AG08395 (cell line): ENCODE data around the gene MED9.
A peak's percentile ranks its signal among the peaks of the same experiment; 100 is the strongest.
"Not testable (repeated sequence)": the region's sequence is repeated elsewhere in the genome, so short reads cannot be mapped to it uniquely, and the experiment has no call there.

Experiments used
- DNase-seq: peaks from one replicate; pipeline ENCODE4 v3.0.0; 2012; ENCODE audit warnings: mixed read lengths, low spot score

Gene MED9

DNA sequence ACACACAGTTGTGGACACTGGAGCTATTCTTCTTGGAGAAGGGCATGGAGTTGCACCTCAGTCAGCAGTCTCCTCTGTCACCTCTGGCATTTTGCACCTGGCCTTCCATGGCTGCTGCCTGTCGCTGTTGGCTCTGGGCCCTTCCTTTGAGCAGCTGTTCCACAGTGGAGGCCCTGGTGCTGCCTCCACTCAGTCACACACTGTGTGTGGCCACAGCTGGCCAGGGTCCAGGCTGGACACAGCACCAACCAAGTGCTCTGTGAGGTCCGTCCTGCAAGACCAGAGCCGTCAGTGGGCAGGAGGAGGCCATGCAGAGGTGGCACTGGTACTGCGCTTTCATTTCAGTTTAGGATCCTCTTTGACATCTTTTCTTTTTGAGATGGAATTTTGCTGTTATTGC is 21.6 kb upstream of the MED9 start:
- no peak for DNase-seq

DNA sequence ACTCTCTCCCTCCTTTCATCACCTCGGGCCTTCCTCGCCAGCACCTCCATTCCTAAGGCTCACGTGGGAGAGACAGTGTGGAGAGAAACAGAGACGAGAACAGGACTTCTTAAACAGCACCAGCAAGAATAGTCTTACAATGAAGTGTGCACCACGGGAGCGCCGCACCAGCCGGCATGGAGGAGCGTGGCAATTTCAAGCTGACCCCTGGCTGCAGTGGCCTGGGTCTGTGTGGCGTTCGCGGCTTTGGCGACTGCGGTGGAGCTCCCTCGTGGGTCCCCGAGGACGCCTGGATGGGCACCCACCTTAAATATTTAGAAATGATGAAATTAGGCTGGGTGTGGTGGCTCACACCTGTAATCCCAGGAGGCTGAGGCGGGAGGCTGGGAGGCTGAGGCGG is 20.5 kb upstream of the MED9 start:
- DNase-seq, result no peak

DNA sequence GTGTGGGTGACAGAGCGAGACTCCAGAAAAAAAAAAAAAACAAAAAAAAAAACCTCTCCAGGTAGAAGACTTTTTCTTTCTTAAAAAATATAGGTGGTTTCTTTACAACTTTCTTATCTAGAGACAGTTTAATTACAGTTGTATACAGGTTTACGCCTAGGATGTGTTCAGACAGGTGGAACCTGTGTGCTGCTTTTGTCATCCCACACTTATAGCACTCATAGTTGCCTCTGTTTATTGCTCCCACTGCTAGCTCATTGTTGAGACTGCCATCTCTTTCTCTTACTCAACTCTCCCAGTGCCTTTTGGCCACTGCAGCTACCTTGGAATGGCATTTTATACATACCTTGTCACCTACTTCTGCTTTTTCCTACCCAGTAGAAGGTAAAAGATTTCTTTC is 19.1 kb upstream of the MED9 start:
- no peak for DNase-seq

DNA sequence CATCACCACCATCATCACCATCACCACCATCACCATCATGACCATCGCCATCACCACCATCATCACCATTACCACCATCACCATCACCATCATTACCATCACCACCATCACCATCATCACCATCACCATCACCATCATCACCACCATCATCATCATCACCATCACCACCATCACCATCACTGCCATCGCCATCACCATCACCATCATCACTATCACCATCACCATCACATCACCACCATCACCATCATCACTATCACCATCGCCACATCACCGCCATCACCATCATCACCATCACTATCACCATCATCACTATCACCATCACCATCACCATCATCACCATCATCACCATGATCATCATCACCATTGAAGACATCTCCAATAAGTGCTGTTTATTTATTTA is 16.8 kb upstream of the MED9 start:
- DNase-seq, result no peak

DNA sequence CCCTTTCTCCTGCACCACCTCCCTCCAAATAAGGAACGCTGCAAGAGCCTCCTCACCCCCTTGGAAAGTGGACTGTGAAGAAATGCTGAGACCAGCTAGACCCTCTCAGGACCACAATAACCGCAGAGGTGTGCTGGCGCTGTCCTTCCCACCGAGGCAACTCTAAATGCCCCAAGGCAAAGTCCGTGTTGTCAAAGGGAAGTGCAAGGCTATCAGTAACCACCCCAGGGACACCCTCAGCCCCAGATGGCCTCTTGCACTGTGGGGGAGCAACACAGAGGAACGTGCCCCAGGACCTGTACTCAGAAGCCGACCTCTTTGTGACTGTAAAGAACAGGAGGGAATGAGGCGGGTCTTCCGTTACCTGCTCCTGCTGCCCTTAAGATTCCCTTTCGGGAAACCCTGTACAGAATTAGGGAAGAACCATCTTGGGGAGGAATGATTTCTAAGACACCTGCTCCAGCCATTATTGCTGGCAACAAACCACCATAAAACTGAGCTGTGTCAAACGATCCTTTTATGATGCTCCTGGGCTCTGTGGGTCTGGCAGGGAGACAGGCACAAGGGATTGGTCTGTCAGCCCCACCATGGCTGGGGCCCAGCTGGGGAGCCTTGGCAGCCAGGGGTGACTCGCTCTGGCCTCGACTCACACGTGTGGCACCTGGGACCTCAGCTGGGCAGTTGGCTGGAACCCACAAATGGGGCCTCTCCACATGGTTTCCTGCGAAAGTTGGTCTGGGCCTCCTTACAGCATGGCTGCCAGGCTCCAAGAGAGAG is 14.6 kb upstream of the MED9 start:
- no peak for DNase-seq

DNA sequence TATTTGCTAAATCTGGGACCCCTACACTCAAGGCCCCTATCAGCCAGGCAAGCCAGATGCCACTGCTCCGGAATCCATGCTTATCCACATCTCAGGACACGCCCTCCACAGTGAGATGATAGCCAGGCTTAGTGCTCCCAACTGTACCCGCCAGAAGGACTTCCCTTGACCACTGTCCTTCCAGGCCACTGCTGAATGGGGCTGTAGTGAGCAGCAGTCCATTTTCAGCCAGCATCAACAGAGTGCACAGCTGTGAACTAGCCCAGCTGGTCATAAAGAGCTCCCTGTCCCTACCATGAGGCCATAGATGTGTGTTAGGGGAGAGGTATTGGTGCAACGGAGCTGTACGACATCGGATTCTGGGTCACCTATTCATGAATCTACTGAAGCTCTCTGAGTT is 13.0 kb upstream of the MED9 start:
- no peak for DNase-seq

DNA sequence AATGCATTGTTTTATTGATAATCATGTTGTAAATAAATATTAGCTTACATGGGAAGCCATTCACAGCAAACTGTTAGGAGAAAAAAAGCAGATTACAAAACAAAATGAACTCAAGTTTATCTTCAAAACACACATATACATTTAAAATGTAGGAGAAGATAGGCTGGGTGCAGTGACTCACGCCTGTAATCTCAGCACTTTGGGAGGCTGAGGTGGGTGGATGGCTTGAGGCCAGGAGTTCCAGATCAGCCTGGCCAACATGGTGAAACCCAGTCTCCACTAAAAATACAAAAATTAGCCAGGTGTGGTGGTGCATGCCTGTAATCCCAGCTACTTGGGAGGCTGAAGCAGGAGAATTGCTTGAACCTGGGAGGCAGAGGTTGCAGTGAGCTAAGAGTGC is 10.9 kb upstream of the MED9 start:
- DNase-seq, result not testable (repeated sequence)

DNA sequence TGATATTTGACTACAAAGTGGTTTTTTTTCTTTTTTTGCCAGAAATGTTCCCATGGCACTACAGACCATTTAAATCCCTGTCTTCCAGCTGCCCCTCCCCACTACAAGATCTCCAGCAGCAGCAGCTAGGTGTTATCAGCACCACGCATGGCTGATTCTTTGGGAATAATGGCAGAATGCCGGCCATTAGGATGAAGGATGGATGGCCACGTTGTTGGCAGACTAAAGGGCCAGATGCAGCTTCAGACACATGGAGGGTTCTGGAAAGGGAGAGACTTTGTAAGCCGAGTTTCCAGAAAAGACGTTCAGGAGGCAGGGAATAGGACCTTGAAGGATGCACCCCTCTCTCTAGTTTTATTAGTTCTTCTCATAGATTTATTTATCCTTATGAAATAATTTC is 10.3 kb upstream of the MED9 start:
- no peak for DNase-seq

DNA sequence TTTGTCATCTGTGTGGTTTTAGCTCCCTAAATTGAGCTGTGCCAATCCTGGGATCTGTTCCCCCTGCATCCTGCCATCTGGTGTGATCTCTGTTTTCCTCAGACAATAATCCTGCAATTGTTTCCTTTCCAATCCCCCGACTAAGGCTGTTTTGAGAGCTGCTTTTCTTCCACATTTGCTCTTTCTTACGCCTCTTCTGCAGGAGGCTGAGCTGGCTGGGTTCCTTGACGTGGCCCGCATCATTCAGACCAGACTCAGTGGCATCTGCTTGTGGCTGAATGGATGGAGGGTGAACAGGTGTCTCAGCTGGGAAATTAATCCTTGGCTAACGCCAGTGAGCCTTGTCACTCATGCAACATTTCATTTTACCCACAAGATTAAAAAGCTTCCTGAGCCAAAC is 9.8 kb upstream of the MED9 start:
- no peak for DNase-seq

DNA sequence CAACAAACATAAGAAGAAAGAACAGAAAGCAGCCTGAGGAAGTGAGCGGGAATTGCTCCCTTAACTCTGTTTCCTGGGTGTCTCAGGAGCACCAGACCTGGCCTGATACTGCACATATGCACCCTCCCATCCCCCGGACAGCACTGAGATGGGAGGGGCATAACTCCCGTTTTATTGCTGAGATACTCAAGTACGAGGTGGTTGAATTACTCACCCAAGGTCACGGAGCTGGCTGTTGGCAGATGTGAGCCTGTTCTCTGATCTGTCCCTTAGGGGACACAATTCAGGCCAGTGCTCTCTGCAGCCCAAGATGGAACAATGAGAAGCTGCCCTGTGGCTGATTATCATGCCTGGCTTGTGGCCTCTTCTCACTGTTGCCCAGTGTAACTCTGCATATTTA is 9.1 kb upstream of the MED9 start:
- peak; percentile 28 for DNase-seq

DNA sequence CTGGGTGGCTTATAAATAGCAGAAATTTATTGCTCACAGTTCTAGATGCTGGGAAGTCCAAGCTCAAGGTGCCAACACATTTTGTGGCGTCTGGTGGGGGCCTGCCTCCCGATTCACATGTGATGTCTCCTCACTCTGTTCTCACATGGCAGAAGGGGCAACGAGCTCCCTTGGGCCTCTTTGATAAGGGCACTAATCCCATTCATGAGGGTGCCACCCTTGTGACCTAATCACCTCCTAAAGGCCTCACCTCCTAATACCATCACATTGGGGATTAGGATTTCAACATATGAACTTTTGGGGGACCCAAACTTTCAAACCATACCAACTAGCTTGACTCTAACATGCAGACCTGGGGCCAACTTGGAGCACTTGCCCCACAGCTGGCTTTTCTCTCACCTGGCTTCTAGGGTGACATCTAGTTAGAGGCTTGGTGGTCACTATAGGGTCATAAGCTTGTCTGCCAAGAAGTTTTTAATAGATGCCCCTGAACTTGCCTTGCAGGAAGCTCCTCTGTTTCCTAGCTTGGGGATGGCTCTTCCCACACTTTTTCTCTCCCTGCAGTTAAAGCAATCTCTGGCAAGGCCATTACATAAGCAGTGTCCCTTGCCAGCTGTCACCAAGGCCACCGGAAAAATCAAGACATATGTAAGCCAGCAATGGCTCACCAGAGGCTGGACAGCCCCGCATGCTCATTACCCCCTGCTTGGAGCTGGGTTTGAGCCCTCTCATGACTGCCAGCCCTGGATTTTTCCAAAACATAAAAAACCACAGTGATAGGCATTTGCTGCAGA is 8.4 kb upstream of the MED9 start:
- DNase-seq, result no peak

DNA sequence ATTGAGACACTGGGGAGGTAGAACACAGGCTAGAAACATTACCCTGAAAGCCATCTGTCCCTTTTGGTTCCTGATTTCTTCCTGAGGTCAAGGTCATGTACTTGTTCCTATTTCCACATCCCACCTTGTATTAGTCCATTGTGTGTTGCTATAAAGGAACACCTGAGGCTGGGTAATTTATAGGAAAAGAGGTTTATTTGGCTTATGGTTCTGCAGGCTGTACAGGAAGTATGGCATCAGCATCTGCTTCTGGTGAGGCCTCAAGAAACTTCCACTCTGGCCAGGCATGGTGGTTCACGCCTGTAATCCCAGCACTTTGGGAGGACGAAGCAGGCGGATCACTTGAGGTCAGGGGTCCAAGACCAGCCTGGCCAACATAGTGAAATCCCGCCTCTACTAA is 7.4 kb upstream of the MED9 start:
- no peak for DNase-seq

DNA sequence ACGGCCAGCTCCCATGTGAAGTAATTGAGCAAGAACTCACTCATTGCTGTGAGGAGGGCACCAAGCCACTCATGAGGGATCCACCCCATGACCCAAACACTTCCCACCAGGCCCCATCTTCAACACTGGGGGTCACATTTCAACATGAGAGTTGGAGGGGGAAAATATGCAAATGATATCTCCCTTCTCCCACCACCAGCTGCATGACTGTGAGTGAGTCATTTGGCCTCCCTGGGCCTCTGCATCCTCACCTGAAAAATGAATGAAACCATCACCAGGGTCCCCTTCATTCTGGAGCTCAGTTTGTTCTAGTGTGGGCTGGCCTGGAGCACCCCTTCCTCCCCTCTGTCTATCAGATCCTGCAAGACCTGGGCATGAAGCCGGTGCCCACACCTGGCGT is 6.8 kb upstream of the MED9 start:
- DNase-seq, result no peak

DNA sequence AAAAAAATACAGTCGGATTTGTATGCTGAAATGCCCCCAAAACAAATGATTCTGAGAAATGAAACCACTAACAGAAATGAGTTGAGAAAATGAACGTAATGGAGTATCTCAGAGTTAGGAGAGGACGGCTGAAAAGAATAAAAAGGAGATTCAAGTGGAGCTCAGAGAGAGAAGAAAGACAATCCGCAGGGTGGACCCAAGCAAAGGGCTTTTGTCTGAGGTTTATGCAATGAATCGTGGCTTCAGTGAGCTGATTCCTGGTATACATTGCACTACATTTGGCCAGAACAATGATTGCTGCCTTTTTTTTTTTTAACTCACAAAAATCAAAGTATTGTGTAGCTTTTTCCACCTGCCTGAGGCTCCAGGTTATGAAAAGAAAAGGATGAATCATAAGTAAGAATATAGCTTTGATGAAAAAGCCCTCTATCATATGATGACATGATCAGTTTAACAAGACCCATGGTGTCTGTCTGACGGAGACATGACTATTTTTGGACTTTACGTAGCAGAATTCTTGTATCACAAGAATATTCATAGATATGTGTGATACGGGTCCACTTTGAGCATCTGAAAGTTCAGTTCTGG is 4.4 kb upstream of the MED9 start:
- DNase-seq, result no peak

DNA sequence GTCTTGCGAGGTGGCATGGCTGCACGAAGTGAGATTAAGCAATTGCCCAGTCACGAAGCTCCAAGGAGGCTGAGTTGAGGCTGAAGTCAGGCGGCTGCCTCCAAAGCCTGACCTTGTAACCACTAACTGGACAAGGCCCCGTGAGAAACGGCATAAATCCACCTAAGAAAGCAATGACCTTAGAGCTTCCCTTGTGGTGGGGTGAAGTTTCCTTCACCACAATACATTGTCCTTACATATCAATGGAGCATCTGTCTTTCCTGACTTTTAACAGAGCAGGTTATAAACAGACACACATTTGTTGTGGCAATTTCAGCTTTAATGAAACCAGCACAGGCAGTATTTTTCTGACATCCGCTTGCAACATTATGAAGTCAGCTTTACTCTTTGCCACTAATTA is 2.5 kb upstream of the MED9 start:
- DNase-seq, result no peak

DNA sequence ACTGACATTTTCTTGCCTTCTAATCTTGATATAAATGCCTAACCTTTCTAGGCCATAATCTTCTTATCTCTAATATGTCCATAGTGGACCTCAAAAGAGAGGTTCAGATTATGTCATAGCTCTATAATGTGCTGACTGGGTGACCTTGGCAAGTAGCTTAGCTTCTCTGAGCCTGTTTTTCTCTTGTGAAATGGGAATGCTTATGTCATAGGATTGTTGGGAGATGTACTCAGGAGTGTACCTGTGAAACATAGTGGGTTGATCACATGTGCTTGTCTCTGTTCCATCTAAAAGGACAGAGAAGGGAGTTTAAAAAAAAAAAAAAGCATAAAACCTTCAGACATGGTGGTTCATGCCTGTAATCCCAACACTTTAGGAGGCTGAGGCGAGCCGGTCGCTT is 2.4 kb downstream of the MED9 start:
- DNase-seq, result no peak

DNA sequence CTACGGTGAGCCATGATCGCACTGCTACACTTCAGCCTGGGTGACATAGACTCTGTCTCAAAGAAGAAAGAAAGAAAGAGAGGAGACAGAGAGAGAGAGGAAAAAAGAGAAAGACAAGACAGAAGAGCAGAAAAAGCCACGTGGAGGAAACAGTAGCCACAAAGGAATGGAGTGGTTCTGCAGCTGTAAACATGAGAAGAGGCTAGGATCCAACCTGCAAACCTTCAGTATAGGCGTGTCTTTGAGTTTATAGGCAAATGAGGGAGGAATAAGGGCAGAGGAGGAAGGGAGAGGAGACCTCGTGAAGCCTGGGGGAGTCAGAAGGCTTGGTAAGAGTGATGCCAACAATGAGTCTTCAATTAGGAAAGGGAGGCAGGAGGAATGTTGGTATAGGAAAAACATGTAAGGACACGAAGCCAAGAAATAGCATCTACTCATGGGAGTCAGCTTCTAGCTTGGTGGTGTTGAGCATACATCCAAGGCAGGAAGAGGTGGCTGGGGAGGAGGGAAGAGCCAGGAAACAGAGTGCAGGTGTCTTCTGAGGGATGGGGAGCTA is 3.9 kb downstream of the MED9 start:
- DNase-seq, result no peak

DNA sequence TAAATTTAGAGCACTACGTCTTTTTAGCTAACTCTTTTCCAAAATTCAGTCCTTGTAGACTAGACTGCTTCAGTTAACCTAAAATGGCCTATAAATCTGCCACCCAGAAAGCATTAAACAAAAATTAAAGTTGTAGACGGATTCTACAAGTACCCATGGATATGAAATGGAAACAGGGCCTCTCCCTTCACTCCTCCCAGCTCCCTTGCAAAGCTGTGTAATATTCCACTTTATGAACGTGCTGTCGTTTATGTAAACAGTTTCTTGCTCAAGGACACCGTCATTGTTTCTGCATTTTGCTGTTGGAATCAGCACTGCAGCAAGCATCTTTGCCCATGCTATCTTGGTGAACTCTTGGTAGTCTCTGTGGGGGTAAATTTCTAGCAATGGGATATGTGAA is 5.1 kb downstream of the MED9 start:
- no peak for DNase-seq

DNA sequence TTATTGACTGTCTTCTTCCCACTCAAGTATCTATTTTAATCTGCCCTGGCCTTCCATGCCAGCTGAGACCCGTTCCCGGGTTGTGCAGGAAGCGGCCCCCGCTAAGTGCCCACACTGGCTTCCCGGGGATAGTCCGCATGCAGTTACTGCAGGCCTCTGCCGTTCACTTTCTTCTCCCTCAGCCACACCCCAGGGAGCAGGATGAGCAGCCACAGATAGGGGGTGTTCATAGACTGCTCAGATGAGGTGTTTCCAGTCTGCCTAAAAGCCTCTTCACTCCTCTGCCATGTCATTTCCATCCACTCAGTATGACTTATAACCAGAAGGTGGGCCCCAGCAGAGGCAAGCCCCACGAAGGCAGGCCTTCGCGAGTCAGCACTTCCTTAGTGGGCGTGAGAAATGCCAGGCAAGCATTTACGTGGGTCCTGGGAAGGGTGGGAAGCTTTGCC is 7.7 kb downstream of the MED9 start:
- DNase-seq, result no peak

DNA sequence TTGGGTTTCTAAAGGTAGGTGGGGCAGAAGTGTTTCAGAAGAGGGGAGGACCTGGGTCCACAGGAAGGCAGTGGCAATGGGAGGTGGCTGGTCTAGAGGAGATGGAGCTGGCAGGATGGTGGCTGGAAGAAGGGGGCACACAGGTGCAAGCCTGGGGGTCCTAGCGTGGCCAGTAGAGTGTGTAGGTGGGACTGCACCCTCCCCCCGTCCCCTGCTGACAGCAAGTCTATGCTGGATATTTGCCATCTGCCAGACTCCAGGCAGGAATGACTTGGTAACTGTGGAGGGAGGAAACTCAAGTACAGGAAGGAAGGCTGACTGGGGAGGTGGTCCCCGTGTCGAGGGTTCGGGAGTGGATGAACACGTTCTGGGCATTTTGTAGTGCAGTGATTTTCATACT is 8.6 kb downstream of the MED9 start:
- no peak for DNase-seq

DNA sequence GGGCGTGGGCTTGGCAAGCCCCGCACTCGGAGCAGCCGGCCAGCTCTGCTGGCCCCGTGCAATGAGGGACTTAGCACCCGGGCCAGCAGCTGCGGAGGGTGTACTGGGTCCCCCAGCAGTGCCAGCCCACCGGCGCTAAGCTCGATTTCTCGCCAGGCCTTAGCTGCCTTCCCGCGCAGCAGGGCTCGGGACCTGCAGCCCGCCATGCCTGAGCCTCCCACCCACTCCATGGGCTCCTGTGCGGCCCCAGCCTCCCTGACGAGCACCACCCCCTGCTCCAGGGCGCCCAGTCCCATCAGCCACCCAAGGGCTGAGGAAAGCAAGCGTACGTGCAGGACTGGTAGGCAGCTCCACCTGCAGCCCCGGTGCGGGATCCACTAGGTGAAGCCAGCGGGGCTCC is 9.6 kb downstream of the MED9 start:
- DNase-seq, result not testable (repeated sequence)

DNA sequence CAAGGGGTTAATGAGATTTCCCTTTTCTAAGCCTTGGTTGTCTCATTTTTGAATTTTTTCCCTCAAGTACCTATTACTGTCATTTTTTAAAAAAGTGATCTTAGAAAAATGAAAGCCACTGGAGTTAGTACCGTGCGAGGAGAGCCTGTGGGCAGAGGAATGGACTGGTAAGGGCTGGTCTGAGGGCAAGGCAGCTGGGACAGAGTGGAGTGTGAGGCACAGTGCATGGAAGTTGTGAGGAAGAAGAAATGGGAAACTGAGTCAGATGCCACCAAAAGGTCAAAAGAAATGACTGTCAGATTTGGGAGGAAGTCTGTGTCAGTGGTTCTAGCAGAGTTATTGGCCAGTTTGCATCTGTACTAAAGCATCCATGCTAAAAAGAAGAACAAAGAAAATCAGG is 11.2 kb downstream of the MED9 start:
- DNase-seq, result no peak

DNA sequence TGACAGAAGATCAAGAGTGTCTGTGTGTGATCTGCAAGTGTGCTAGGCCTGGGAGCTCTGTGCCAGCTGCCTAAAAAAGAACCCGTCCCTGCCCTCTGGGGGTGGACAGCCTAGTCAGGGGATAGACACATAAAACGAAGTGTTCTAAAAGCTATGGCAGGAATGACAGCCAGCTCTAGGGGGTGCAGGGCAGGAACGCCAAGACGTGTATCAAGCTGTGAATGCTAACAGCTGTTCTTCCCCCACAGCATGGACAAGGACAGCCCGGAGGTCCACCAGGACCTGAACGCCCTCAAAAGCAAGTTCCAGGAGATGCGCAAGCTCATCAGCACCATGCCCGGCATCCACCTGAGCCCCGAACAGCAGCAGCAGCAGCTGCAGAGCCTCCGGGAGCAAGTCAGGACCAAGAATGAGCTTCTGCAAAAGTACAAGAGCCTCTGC is 14.3 kb downstream of the MED9 start:
- DNase-seq, result no peak
